ENCODE data around the gene CFAP97D1.

CFAP97D1 gene

DNA sequence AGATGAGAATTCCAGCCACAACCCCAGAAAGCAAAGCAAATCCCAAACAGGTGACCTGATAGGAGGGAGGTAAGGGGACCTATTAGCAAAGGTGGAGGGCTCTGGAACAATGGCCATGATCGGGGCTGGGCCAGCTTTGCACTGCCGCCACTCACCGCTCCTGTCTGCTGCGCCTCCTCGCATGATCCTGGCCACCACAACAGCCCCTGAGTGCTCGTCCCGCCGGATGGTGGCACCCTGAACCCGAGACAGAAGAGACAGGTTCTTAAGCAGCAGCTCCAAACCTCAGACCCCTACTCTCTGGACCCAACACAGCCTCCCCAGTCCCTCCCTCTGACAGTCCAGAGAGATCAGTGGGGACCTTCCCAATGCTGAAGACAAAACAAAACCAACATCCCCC is 47.4 kb downstream of the CFAP97D1 start:
- no peaks in the 10 kb centered on the region for H4K20me1 ChIP-seq (ENCODE audit: insufficient read depth, low read length)
- H2AFZ ChIP-seq (ENCODE audit: low read depth, low read length): no peak overlapping the region
- TF ChIP-seq EZH2phosphoT487 (IDR thresholded peaks at IDR 0.05; ENCODE audit: low read depth): no peak
- no peak for TF ChIP-seq CTCF (IDR thresholded peaks at IDR 0.05; ENCODE audit: low read depth, low read length)
- no peak overlapping the region for H3K27ac ChIP-seq (ENCODE audit: low read length)
- H3K9me3 ChIP-seq (ENCODE audit: insufficient read depth, low read length): no peaks in the 10 kb centered on the region
- no peak overlapping the region for H3K4me2 ChIP-seq (ENCODE audit: low read length)
- H3K79me2 ChIP-seq (ENCODE audit: low read length): no peaks in the 10 kb centered on the region
- no peak overlapping the region for H3K9ac ChIP-seq (ENCODE audit: low read length)
- no peaks in the 10 kb centered on the region for H3K36me3 ChIP-seq (replicated peaks; ENCODE audit: low read depth, low read length)
- no peak overlapping the region for H3K4me3 ChIP-seq (ENCODE audit: low read length)
- peaks cover 8% of the 10 kb centered on the region for H3K4me1 ChIP-seq (ENCODE audit: low read length)
- H3K27me3 ChIP-seq (ENCODE audit: low read depth, low read length): peaks cover 5% of the 10 kb centered on the region; the same call in 1 of the 2 replicates

- H3K4me2 ChIP-seq (ENCODE audit: low read length): no peak overlapping the region
- no peak overlapping the region for H3K4me3 ChIP-seq (ENCODE audit: low read length)
- H3K27ac ChIP-seq (ENCODE audit: low read length): no peak overlapping the region
- H3K9me3 ChIP-seq (ENCODE audit: insufficient read depth, low read length): no peaks in the 10 kb centered on the region
- no peaks in the 10 kb centered on the region for H3K79me2 ChIP-seq (ENCODE audit: low read length)
- TF ChIP-seq EZH2phosphoT487 (IDR thresholded peaks at IDR 0.05; ENCODE audit: low read depth) (no peak), CTCF (IDR thresholded peaks at IDR 0.05; ENCODE audit: low read depth, low read length) (no peak)
- H3K4me1 ChIP-seq (ENCODE audit: low read length): peaks cover 8% of the 10 kb centered on the region
- no peak overlapping the region for H2AFZ ChIP-seq (ENCODE audit: low read depth, low read length)
- H3K9ac ChIP-seq (ENCODE audit: low read length): no peak overlapping the region
- no peaks in the 10 kb centered on the region for H3K36me3 ChIP-seq (replicated peaks; ENCODE audit: low read depth, low read length)
- no peaks in the 10 kb centered on the region for H4K20me1 ChIP-seq (ENCODE audit: insufficient read depth, low read length)
- H3K27me3 ChIP-seq (ENCODE audit: low read depth, low read length): peaks cover 5% of the 10 kb centered on the region; the same call in 1 of the 2 replicates
Measured at GRCh38 chr17:43829738-43830137, 49.5 kb downstream of the CFAP97D1 start.

DNA sequence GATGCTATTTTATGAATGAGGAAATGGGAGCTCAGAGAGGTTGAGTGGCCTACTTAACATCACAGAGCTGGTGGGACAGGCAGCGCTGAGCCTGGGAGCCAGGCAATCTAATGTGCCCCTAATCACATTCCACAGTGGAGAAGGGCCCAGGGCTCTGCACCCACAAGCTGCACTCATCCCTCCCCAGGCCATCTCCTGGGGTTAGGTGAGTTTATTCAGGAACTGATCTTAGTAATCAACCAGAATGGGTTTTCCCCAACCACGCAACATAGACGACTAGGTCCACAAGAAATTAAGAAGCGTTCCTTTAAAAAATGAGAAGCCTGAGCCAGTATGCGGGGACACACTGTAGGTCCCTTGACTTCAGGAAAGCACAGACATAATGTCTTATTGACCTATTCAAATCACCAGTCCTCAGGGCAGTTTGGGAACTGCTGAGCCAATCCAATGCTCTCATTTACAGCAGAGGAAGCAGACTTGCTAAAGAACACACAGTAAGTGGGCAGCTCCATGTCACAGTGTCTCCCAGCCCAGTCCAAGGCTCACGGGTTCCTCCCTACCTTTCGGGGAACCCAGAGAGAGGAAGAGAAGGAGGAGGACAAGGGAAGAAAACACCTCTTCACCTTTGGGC is 50.4 kb downstream of the CFAP97D1 start:
- Histone ChIP-seq H3K9me3 (ENCODE audit: insufficient read depth, low read length) (no peaks in the 10 kb centered on the region), H3K4me1 (ENCODE audit: low read length) (peaks cover 8% of the 10 kb centered on the region), H4K20me1 (ENCODE audit: insufficient read depth, low read length) (no peaks in the 10 kb centered on the region), H3K27ac (ENCODE audit: low read length) (no peak overlapping the region), H3K9ac (ENCODE audit: low read length) (no peak overlapping the region), H3K4me2 (ENCODE audit: low read length) (no peak overlapping the region), H3K4me3 (ENCODE audit: low read length) (no peak overlapping the region), H2AFZ (ENCODE audit: low read depth, low read length) (no peak overlapping the region), H3K36me3 (replicated peaks; ENCODE audit: low read depth, low read length) (no peaks in the 10 kb centered on the region), H3K27me3 (ENCODE audit: low read depth, low read length) (peaks cover 5% of the 10 kb centered on the region; the same call in 1 of the 2 replicates), H3K79me2 (ENCODE audit: low read length) (no peaks in the 10 kb centered on the region)
- TF ChIP-seq CTCF (IDR thresholded peaks at IDR 0.05; ENCODE audit: low read depth, low read length): no peak
- TF ChIP-seq EZH2phosphoT487 (IDR thresholded peaks at IDR 0.05; ENCODE audit: low read depth): no peak

DNA sequence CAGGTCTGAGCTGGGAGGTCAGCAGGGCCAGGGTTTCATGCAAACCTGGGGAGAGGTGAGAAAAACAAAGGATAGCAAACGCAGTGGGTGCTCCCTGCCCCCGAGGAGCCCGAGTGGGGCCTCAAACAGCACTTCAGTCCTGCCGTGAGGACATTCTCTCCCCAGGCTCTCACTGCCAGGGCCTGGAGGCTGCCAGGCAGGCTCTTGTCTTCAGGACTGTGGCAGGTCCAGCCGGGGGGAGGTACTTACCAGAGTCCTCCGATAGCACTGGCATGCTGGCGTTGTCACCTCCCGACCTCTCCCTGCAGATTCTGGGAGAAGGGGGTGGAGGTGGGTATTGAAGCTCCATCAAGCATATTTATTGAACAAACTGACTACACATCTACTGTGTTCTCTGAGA is 51.4 kb downstream of the CFAP97D1 start:
- Histone ChIP-seq H3K79me2 (ENCODE audit: low read length) (no peaks in the 10 kb centered on the region), H3K27me3 (ENCODE audit: low read depth, low read length) (peaks cover 5% of the 10 kb centered on the region; the same call in 1 of the 2 replicates), H4K20me1 (ENCODE audit: insufficient read depth, low read length) (no peaks in the 10 kb centered on the region), H3K27ac (ENCODE audit: low read length) (no peak overlapping the region), H3K4me2 (ENCODE audit: low read length) (no peak overlapping the region), H3K9ac (ENCODE audit: low read length) (no peak overlapping the region), H3K4me3 (ENCODE audit: low read length) (no peak overlapping the region), H3K4me1 (ENCODE audit: low read length) (peaks cover 8% of the 10 kb centered on the region), H3K36me3 (replicated peaks; ENCODE audit: low read depth, low read length) (no peaks in the 10 kb centered on the region), H2AFZ (ENCODE audit: low read depth, low read length) (no peak overlapping the region), H3K9me3 (ENCODE audit: insufficient read depth, low read length) (no peaks in the 10 kb centered on the region)
- TF ChIP-seq CTCF (IDR thresholded peaks at IDR 0.05; ENCODE audit: low read depth, low read length) (no peak), EZH2phosphoT487 (IDR thresholded peaks at IDR 0.05; ENCODE audit: low read depth) (no peak)

Measured in OCI-LY3 (cell line).